ENCODE data around the gene AP5S1. TPM values are rescaled to one million over a fixed set of nuclear protein-coding genes. Genes with fewer than 3 reads are reported as not detected.

AP5S1 gene
- total and polyA plus RNA-seq, 2 of the 13 experiments (the other 11 are each of a cell fraction or from before 2014, with no cell fraction given): 7.9 to 23.2 TPM

GRCh38 chr20:3847429-3847940 lies 27.1 kb downstream of the AP5S1 start (continued):
- TF ChIP-seq KAT7 (CRISPR knock-in tag; IDR thresholded peaks at IDR 0.05; ENCODE audit: borderline replicate concordance) (0 out of 2 replicates have a peak, but pooled peaks have one; percentile 9), ZNF839 (CRISPR knock-in tag; IDR thresholded peaks at IDR 0.05; ENCODE audit: borderline replicate concordance) (no peak), NR2C2 (CRISPR knock-in tag; IDR thresholded peaks at IDR 0.05; ENCODE audit: borderline replicate concordance) (no peak), STAG1 (CRISPR knock-in tag; IDR thresholded peaks at IDR 0.05) (no peak), RFX1 (IDR thresholded peaks at IDR 0.05) (no peak), ZNF367 (CRISPR knock-in tag; IDR thresholded peaks at IDR 0.05; ENCODE audit: borderline replicate concordance) (no peak), HNRNPL (IDR thresholded peaks at IDR 0.05; ENCODE audit: low read depth, low read length) (no peak), SMARCC2 (IDR thresholded peaks at IDR 0.05) (no peak), RARA (CRISPR knock-in tag; IDR thresholded peaks at IDR 0.05) (no peak), ZBTB2 (CRISPR knock-in tag; IDR thresholded peaks at IDR 0.05; ENCODE audit: low read depth) (no peak), HIVEP1 (CRISPR knock-in tag; IDR thresholded peaks at IDR 0.05) (no peak), ZNF550 (CRISPR knock-in tag; IDR thresholded peaks at IDR 0.05; ENCODE audit: borderline replicate concordance) (no peak), ATRX (CRISPR knock-in tag; IDR thresholded peaks at IDR 0.05; ENCODE audit: borderline replicate concordance) (no peak; the same call in 1 of the 2 replicates), AHDC1 (CRISPR knock-in tag; IDR thresholded peaks at IDR 0.05; ENCODE audit: borderline replicate concordance) (no peak), ZNF501 (CRISPR knock-in tag; IDR thresholded peaks at IDR 0.05) (no peak), ZNF20 (CRISPR knock-in tag; IDR thresholded peaks at IDR 0.05) (no peak), TRIM22 (IDR thresholded peaks at IDR 0.05) (no peak), ZNF724P (CRISPR knock-in tag; IDR thresholded peaks at IDR 0.05; ENCODE audit: borderline replicate concordance) (no peak), PAXIP1 (CRISPR knock-in tag; conservative IDR thresholded peaks at IDR 0.05) (no peak)

Data from HepG2 (cell line).